PC-9 (cell line): ENCODE results near the gene ADM5.

Source experiments
- EZH2 ChIP-seq: fragments of 200-600 bp; sonication (generic); IDR thresholded peaks from 2 replicates; pipeline ENCODE4 v1.8.0; 2017; ENCODE audit warnings: antibody characterized with exemption, low read depth
- TF ChIP-seq, protein P1 (sequence below): fragments of 200-600 bp; sonication (generic); conservative IDR thresholded peaks from 2 replicates; pipeline ENCODE4 v1.6.1; 2017; ENCODE audit warnings: mixed run types, antibody characterized with exemption, mild to moderate bottlenecking, moderate library complexity

DNA sequence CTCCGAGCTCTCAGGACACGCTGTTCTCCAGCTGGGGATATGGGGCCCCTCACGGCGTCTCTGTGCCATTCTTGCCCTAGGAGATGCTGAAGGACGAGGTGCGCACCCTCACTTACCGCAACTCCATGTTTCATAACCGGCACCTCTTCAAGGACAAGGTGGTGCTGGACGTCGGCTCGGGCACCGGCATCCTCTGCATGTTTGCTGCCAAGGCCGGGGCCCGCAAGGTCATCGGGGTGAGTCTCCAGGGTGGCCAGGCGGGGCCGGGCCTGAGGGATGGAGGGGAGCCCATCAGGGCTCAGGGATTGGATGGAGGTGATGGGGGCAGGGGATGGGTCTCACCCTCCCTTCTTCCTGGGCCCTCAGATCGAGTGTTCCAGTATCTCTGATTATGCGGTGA, 7.6 kb upstream of the ADM5 start:
- TF ChIP-seq, protein P1, sequence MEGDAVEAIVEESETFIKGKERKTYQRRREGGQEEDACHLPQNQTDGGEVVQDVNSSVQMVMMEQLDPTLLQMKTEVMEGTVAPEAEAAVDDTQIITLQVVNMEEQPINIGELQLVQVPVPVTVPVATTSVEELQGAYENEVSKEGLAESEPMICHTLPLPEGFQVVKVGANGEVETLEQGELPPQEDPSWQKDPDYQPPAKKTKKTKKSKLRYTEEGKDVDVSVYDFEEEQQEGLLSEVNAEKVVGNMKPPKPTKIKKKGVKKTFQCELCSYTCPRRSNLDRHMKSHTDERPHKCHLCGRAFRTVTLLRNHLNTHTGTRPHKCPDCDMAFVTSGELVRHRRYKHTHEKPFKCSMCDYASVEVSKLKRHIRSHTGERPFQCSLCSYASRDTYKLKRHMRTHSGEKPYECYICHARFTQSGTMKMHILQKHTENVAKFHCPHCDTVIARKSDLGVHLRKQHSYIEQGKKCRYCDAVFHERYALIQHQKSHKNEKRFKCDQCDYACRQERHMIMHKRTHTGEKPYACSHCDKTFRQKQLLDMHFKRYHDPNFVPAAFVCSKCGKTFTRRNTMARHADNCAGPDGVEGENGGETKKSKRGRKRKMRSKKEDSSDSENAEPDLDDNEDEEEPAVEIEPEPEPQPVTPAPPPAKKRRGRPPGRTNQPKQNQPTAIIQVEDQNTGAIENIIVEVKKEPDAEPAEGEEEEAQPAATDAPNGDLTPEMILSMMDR, result no peak
- TF ChIP-seq EZH2, result no peak
